Activated CD4-positive, alpha-beta memory T cell treated with anti-CD3 and anti-CD28 coated beads for 36 hours (primary cell): ENCODE results near the gene KHDRBS2. TPM values are rescaled to one million over a fixed set of nuclear protein-coding genes. Genes with fewer than 3 reads are reported as not detected.

Source experiments
- CTCF ChIA-PET: fragments of 350-600 bp; sonication (Branson Sonifier 250); formaldehyde crosslinking; loops from one replicate; lab custom pipeline; 2021; ENCODE audit warnings: antibody characterized with exemption, inconsistent platforms; lab: Charles Lee
- POLR2A ChIA-PET: fragments of 350-600 bp; sonication (Branson Sonifier 250); formaldehyde crosslinking; loops from one replicate; lab custom pipeline; 2021; ENCODE audit warnings: antibody characterized with exemption; lab: Charles Lee
- DNase-seq: peaks from one replicate; pipeline ENCODE4 v3.0.0-alpha.2; 2020
- H3K27ac Mint-ChIP-seq: one replicate; pipeline ENCODE4 v1.8.0; 2021; ENCODE audit warnings: mixed read lengths
- H3K27me3 Mint-ChIP-seq: one replicate; pipeline ENCODE4 v1.8.0; 2021; ENCODE audit warnings: mixed read lengths
- H3K36me3 Mint-ChIP-seq: one replicate; pipeline ENCODE4 v1.8.0; 2021; ENCODE audit warnings: mixed read lengths
- H3K4me1 Mint-ChIP-seq: one replicate; pipeline ENCODE4 v1.8.0; 2021; ENCODE audit warnings: low read depth, mixed read lengths
- H3K4me3 Mint-ChIP-seq: one replicate; pipeline ENCODE4 v1.8.0; 2021; ENCODE audit warnings: mild to moderate bottlenecking, mixed read lengths
- H3K9me3 Mint-ChIP-seq: one replicate; pipeline ENCODE4 v1.8.0; 2021; ENCODE audit warnings: mixed read lengths
- intact Hi-C: fragments of 100-400 bp; cut with micrococcal nuclease; formaldehyde crosslinking; loops from one replicate; pipeline ENCODE4 v1.15.1; 2023
- total RNA-seq, 2 experiments: library from RNA; stranded (reverse); gene quantifications; one replicate each; pipeline ENCODE4 v1.2.3, GENCODE V29; 2021

Gene KHDRBS2
- total RNA-seq, 2 experiments from 2014 or later, result not detected

GRCh38 chr6:61977099-61977498 lies 308.9 kb downstream of the KHDRBS2 start:
- Mint-ChIP-seq H3K4me3 (no peak overlapping the region), H3K9me3 (peaks cover 10% of the 10 kb centered on the region), H3K4me1 (no peaks in the 10 kb centered on the region), H3K27me3 (no peaks in the 10 kb centered on the region), H3K36me3 (no peaks in the 10 kb centered on the region), H3K27ac (no peak overlapping the region)
- ChIA-PET CTCF (no interaction called here), POLR2A (no interaction called here)
- intact Hi-C loops, result no loop called here
- DNase-seq, result no peak

- no peaks in the 10 kb centered on the region for H3K36me3 Mint-ChIP-seq
- no peaks in the 10 kb centered on the region for H3K27me3 Mint-ChIP-seq
- POLR2A ChIA-PET, result no interaction called here
- H3K9me3 Mint-ChIP-seq, result peaks cover 36% of the 10 kb centered on the region
- no peaks in the 10 kb centered on the region for H3K4me1 Mint-ChIP-seq
- H3K27ac Mint-ChIP-seq, result no peak overlapping the region
- no peak overlapping the region for H3K4me3 Mint-ChIP-seq
- no peak for DNase-seq
- CTCF ChIA-PET, result no interaction called here
- intact Hi-C loops, result no loop called here
Measured at GRCh38 chr6:61959196-61959595, 326.8 kb downstream of the KHDRBS2 start.

- Mint-ChIP-seq H3K4me1 (no peaks in the 10 kb centered on the region), H3K36me3 (no peaks in the 10 kb centered on the region), H3K9me3 (peaks cover 26% of the 10 kb centered on the region), H3K27me3 (no peaks in the 10 kb centered on the region), H3K4me3 (no peak overlapping the region), H3K27ac (no peak overlapping the region)
- intact Hi-C loops, result no loop called here
- ChIA-PET POLR2A (no interaction called here), CTCF (no interaction called here)
- no peak for DNase-seq
Measured at GRCh38 chr6:61953851-61954250, 332.2 kb downstream of the KHDRBS2 start.

GRCh38 chr6:61951586-61951985 lies 334.4 kb downstream of the KHDRBS2 start:
- no peak overlapping the region for H3K4me3 Mint-ChIP-seq
- no peaks in the 10 kb centered on the region for H3K27me3 Mint-ChIP-seq
- ChIA-PET CTCF (no interaction called here), POLR2A (no interaction called here)
- no peak overlapping the region for H3K27ac Mint-ChIP-seq
- H3K9me3 Mint-ChIP-seq, result peaks cover 6% of the 10 kb centered on the region
- intact Hi-C loops, result no loop called here
- no peaks in the 10 kb centered on the region for H3K36me3 Mint-ChIP-seq
- DNase-seq, result no peak
- no peaks in the 10 kb centered on the region for H3K4me1 Mint-ChIP-seq

GRCh38 chr6:61950811-61951210 lies 335.2 kb downstream of the KHDRBS2 start:
- ChIA-PET POLR2A (no interaction called here), CTCF (no interaction called here)
- H3K27ac Mint-ChIP-seq, result no peak overlapping the region
- DNase-seq, result no peak
- no peaks in the 10 kb centered on the region for H3K36me3 Mint-ChIP-seq
- peaks cover 2% of the 10 kb centered on the region for H3K9me3 Mint-ChIP-seq
- intact Hi-C loops, result no loop called here
- no peaks in the 10 kb centered on the region for H3K4me1 Mint-ChIP-seq
- no peak overlapping the region for H3K4me3 Mint-ChIP-seq
- no peaks in the 10 kb centered on the region for H3K27me3 Mint-ChIP-seq

- CTCF ChIA-PET, result no interaction called here
- Mint-ChIP-seq H3K36me3 (no peaks in the 10 kb centered on the region), H3K27me3 (no peaks in the 10 kb centered on the region), H3K4me1 (no peaks in the 10 kb centered on the region), H3K4me3 (no peak overlapping the region), H3K27ac (no peak overlapping the region), H3K9me3 (peaks cover 3% of the 10 kb centered on the region)
- intact Hi-C loops, result no loop called here
- POLR2A ChIA-PET, result no interaction called here
- DNase-seq, result no peak
Measured at GRCh38 chr6:61949971-61950370, 336.1 kb downstream of the KHDRBS2 start.

- Mint-ChIP-seq H3K27ac (no peak overlapping the region), H3K9me3 (peaks cover 6% of the 10 kb centered on the region), H3K4me3 (no peak overlapping the region), H3K4me1 (no peaks in the 10 kb centered on the region), H3K36me3 (no peaks in the 10 kb centered on the region), H3K27me3 (no peaks in the 10 kb centered on the region)
- no peak for DNase-seq
- CTCF ChIA-PET, result no interaction called here
- intact Hi-C loops, result no loop called here
- POLR2A ChIA-PET, result no interaction called here
Measured at GRCh38 chr6:61949161-61949560, 336.9 kb downstream of the KHDRBS2 start.

GRCh38 chr6:61947311-61947947 lies 338.6 kb downstream of the KHDRBS2 start:
- Mint-ChIP-seq H3K4me1 (no peaks in the 10 kb centered on the region), H3K4me3 (no peak overlapping the region), H3K27ac (no peak overlapping the region), H3K27me3 (no peaks in the 10 kb centered on the region), H3K9me3 (peaks cover 10% of the 10 kb centered on the region), H3K36me3 (no peaks in the 10 kb centered on the region)
- ChIA-PET CTCF (interaction anchor here (0.6 kb wide), 1 partner anchor 192 kb away, joined by 3 read pairs; no protein-coding TSS in a partner anchor), POLR2A (no interaction called here)
- DNase-seq, result no peak
- intact Hi-C loops, result no loop called here

- no peak for DNase-seq
- H3K27me3 Mint-ChIP-seq, result no peaks in the 10 kb centered on the region
- no peak overlapping the region for H3K27ac Mint-ChIP-seq
- H3K9me3 Mint-ChIP-seq, result peaks cover 13% of the 10 kb centered on the region
- ChIA-PET CTCF (no interaction called here), POLR2A (no interaction called here)
- intact Hi-C loops, result no loop called here
- no peaks in the 10 kb centered on the region for H3K36me3 Mint-ChIP-seq
- no peak overlapping the region for H3K4me3 Mint-ChIP-seq
- no peaks in the 10 kb centered on the region for H3K4me1 Mint-ChIP-seq
Measured at GRCh38 chr6:61940919-61941318, 345.1 kb downstream of the KHDRBS2 start.

- Mint-ChIP-seq H3K27ac (no peak overlapping the region), H3K4me1 (no peaks in the 10 kb centered on the region), H3K4me3 (no peak overlapping the region), H3K27me3 (no peaks in the 10 kb centered on the region), H3K9me3 (peaks cover 10% of the 10 kb centered on the region), H3K36me3 (no peaks in the 10 kb centered on the region)
- intact Hi-C loops, result no loop called here
- DNase-seq, result no peak
- CTCF ChIA-PET, result no interaction called here
- POLR2A ChIA-PET, result no interaction called here
Measured at GRCh38 chr6:61935242-61935846, 350.7 kb downstream of the KHDRBS2 start.

GRCh38 chr6:61909486-61909885 lies 376.5 kb downstream of the KHDRBS2 start:
- DNase-seq, result no peak
- peaks cover 23% of the 10 kb centered on the region for H3K9me3 Mint-ChIP-seq
- POLR2A ChIA-PET, result no interaction called here
- no peaks in the 10 kb centered on the region for H3K36me3 Mint-ChIP-seq
- H3K27ac Mint-ChIP-seq, result no peak overlapping the region
- H3K27me3 Mint-ChIP-seq, result no peaks in the 10 kb centered on the region
- CTCF ChIA-PET, result no interaction called here
- H3K4me3 Mint-ChIP-seq, result no peak overlapping the region
- H3K4me1 Mint-ChIP-seq, result no peaks in the 10 kb centered on the region
- intact Hi-C loops, result no loop called here

GRCh38 chr6:61901748-61902147 lies 384.3 kb downstream of the KHDRBS2 start:
- H3K4me1 Mint-ChIP-seq, result no peaks in the 10 kb centered on the region
- ChIA-PET CTCF (no interaction called here), POLR2A (no interaction called here)
- DNase-seq, result no peak
- H3K27ac Mint-ChIP-seq, result no peak overlapping the region
- H3K27me3 Mint-ChIP-seq, result no peaks in the 10 kb centered on the region
- H3K36me3 Mint-ChIP-seq, result no peaks in the 10 kb centered on the region
- intact Hi-C loops, result no loop called here
- peaks cover 9% of the 10 kb centered on the region for H3K9me3 Mint-ChIP-seq
- H3K4me3 Mint-ChIP-seq, result no peak overlapping the region

GRCh38 chr6:61894536-61894935 lies 391.5 kb downstream of the KHDRBS2 start:
- ChIA-PET POLR2A (no interaction called here), CTCF (no interaction called here)
- H3K27me3 Mint-ChIP-seq, result no peaks in the 10 kb centered on the region

More at GRCh38 chr6:61894536-61894935, 391.5 kb downstream of the KHDRBS2 start:
- intact Hi-C loops, result no loop called here
- peaks cover 7% of the 10 kb centered on the region for H3K9me3 Mint-ChIP-seq
- DNase-seq, result no peak
- no peaks in the 10 kb centered on the region for H3K4me1 Mint-ChIP-seq
- no peak overlapping the region for H3K27ac Mint-ChIP-seq
- no peaks in the 10 kb centered on the region for H3K36me3 Mint-ChIP-seq
- no peak overlapping the region for H3K4me3 Mint-ChIP-seq
